Glutamatergic neuron (in vitro differentiated cells): ENCODE measurements around the gene PTPRG. TPM values are rescaled to one million over a fixed set of nuclear protein-coding genes. Genes with fewer than 3 reads are reported as not detected.
"Not testable (repeated sequence)": the region's sequence is repeated elsewhere in the genome, so short reads cannot be mapped to it uniquely, and the experiment has no call there.

Experiments used
- DNase-seq: peaks from one replicate; pipeline ENCODE4 v3.0.0; 2022
- H3K27ac Mint-ChIP-seq: one replicate; pipeline ENCODE4 v1.8.0; 2020; ENCODE audit warnings: mild to moderate bottlenecking, mixed read lengths, inconsistent platforms; ENCODE audit not compliant: unreplicated experiment
- H3K27me3 Mint-ChIP-seq: one replicate; pipeline ENCODE4 v1.8.0; 2020; ENCODE audit warnings: mild to moderate bottlenecking, moderate library complexity, mixed read lengths, inconsistent platforms; ENCODE audit not compliant: unreplicated experiment
- H3K36me3 Mint-ChIP-seq: one replicate; pipeline ENCODE4 v1.8.0; 2020; ENCODE audit warnings: mild to moderate bottlenecking, mixed read lengths, inconsistent platforms; ENCODE audit not compliant: unreplicated experiment
- H3K4me1 Mint-ChIP-seq: one replicate; pipeline ENCODE4 v1.8.0; 2020; ENCODE audit warnings: mild to moderate bottlenecking, low read depth, mixed read lengths, inconsistent platforms; ENCODE audit not compliant: unreplicated experiment
- H3K4me3 Mint-ChIP-seq: one replicate; pipeline ENCODE4 v1.8.0; 2020; ENCODE audit warnings: mild to moderate bottlenecking, mixed read lengths, inconsistent platforms; ENCODE audit not compliant: unreplicated experiment
- H3K9me3 Mint-ChIP-seq: one replicate; pipeline ENCODE4 v1.8.0; 2020; ENCODE audit warnings: mild to moderate bottlenecking, moderate library complexity, mixed read lengths, inconsistent platforms; ENCODE audit not compliant: unreplicated experiment
- CTCF ChIP-seq: fragments of 200-600 bp; sonication (generic); IDR thresholded peaks from one replicate; pipeline ENCODE4 v1.5.0; 2021; ENCODE audit not compliant: partially characterized antibody, unreplicated experiment
- total RNA-seq: library from RNA; stranded (reverse); fragmentation: NEBNext Ultra II Directional; extraction: Animal tissue kit (Norgen Biotek cat#: 25700); gene quantifications from one replicate; pipeline ENCODE4 v1.2.1, GENCODE V29; 2021; ENCODE audit not compliant: unreplicated experiment

PTPRG gene
- total RNA-seq, 1 donor from 2014 or later, result 52.1 TPM

GRCh38 chr3:61812085-61812484 lies 250.7 kb downstream of the PTPRG start:
- no peak overlapping the region for H3K4me3 Mint-ChIP-seq
- peaks cover 35% of the 10 kb centered on the region for H3K4me1 Mint-ChIP-seq
- TF ChIP-seq CTCF, result no peak
- no peak for DNase-seq
- H3K9me3 Mint-ChIP-seq, result peaks cover 8% of the 10 kb centered on the region
- H3K36me3 Mint-ChIP-seq, result no peaks in the 10 kb centered on the region
- no peak overlapping the region for H3K27ac Mint-ChIP-seq
- H3K27me3 Mint-ChIP-seq, result peaks cover 7% of the 10 kb centered on the region

GRCh38 chr3:61812517-61812916 lies 251.1 kb downstream of the PTPRG start:
- no peak overlapping the region for H3K27ac Mint-ChIP-seq
- H3K9me3 Mint-ChIP-seq, result peaks cover 8% of the 10 kb centered on the region
- DNase-seq, result no peak
- no peak overlapping the region for H3K4me3 Mint-ChIP-seq
- H3K36me3 Mint-ChIP-seq, result no peaks in the 10 kb centered on the region
- H3K27me3 Mint-ChIP-seq, result peaks cover 7% of the 10 kb centered on the region
- no peak for TF ChIP-seq CTCF
- H3K4me1 Mint-ChIP-seq, result peaks cover 32% of the 10 kb centered on the region

GRCh38 chr3:61813636-61814035 lies 252.3 kb downstream of the PTPRG start:
- H3K27me3 Mint-ChIP-seq, result peaks cover 2% of the 10 kb centered on the region
- no peak overlapping the region for H3K27ac Mint-ChIP-seq
- H3K36me3 Mint-ChIP-seq, result no peaks in the 10 kb centered on the region
- DNase-seq, result no peak
- TF ChIP-seq CTCF, result no peak
- H3K4me1 Mint-ChIP-seq, result peaks cover 21% of the 10 kb centered on the region
- peaks cover 4% of the 10 kb centered on the region for H3K9me3 Mint-ChIP-seq
- H3K4me3 Mint-ChIP-seq, result no peak overlapping the region

- no peak for TF ChIP-seq CTCF
- Mint-ChIP-seq H3K27me3 (peaks cover 2% of the 10 kb centered on the region), H3K9me3 (peaks cover 4% of the 10 kb centered on the region), H3K4me3 (no peak overlapping the region), H3K36me3 (no peaks in the 10 kb centered on the region), H3K27ac (no peak overlapping the region), H3K4me1 (peaks cover 14% of the 10 kb centered on the region)
- DNase-seq, result no peak
These were observed 253.3 kb downstream of the PTPRG start for GRCh38 chr3:61814674-61815073.

- not testable (repeated sequence) for DNase-seq, H3K36me3 Mint-ChIP-seq, H3K4me1 Mint-ChIP-seq, H3K9me3 Mint-ChIP-seq, H3K27me3 Mint-ChIP-seq, H3K4me3 Mint-ChIP-seq, H3K27ac Mint-ChIP-seq
These were observed 254.9 kb downstream of the PTPRG start for GRCh38 chr3:61816304-61816703.

- TF ChIP-seq CTCF, result no peak
- Mint-ChIP-seq H3K27ac (no peak overlapping the region), H3K9me3 (no peaks in the 10 kb centered on the region), H3K4me1 (no peaks in the 10 kb centered on the region), H3K27me3 (no peaks in the 10 kb centered on the region), H3K4me3 (no peak overlapping the region), H3K36me3 (no peaks in the 10 kb centered on the region)
- DNase-seq, result no peak
These were observed 258.5 kb downstream of the PTPRG start for GRCh38 chr3:61819861-61820260.
